NCI-H748 (cell line): ENCODE results near the gene FGF3.

Source experiments
- DNase-seq: peaks from one replicate; lab custom pipeline; 2025; ENCODE audit not compliant: unreplicated experiment; lab: John Stamatoyannopoulos, UW

The FGF3 gene

DNA sequence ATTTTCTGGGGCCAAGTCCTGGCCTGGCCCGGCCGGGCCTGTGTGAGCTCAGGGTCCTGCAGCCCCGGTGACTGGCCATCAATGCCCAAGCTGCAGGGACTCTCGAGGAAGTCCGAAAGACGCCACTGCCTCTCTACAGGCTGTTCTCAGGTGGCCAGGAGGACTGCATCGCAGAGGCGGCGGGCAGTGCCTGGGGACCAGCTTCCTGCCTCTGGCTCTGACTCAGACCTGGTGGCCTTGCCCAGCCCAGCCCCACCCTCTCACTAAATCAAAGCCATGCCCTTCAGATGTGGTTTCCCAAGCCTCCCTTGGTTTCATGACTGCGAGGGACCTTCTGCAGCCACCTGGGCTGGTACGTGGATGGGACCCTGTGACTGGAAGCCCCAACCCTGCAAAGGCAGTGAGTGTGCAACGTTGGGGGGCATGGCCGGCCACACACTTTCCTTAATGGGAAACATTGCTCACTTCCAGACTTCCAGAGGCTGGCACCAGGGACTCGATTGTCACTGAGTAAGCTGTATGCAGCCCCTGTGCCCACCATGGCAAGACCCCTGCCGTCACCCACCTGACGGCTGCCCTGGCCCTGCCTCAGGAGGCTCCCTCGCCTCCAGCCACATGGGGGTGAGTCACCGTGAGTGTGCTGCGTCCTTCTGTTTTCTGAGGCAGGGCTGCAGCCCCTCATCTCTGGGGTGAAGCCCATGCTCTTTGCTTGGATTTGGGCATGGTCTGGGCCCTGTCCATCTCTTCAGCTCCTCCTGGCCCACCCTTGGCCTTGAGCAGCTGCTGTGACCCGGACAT lies 6.0 kb upstream of the FGF3 start:
- DNase-seq = no peak

DNA sequence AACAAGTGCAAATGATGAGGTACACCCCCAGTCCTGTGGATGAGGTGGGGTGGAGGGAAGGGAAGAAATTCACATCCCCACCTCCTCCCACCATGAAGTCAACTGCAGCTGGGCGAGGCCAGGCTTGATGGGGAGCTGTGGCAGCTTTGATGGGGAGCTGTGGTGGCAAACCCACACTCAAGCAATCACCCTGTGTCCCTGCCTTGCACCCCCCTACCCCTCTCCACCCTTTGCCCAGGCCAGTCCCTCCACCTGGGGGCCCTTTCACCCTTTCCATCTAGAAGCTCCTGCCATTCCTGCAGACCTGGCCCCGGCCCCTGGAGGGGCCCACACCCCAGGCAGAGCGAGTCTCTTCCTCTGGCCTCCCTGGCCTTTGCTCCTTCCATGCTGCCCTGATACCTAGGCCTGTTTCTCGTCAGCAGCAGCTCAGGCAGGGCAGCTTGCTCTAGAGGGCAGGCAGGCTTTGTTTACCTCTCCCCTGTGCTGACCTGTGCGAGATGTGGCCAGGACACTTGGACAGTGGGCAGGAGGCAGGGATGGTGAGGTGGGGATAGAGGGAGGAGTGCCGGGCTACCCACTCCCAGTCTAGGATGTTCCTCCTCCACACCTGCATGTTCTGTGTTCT lies 4.5 kb upstream of the FGF3 start:
- no peak for DNase-seq

DNA sequence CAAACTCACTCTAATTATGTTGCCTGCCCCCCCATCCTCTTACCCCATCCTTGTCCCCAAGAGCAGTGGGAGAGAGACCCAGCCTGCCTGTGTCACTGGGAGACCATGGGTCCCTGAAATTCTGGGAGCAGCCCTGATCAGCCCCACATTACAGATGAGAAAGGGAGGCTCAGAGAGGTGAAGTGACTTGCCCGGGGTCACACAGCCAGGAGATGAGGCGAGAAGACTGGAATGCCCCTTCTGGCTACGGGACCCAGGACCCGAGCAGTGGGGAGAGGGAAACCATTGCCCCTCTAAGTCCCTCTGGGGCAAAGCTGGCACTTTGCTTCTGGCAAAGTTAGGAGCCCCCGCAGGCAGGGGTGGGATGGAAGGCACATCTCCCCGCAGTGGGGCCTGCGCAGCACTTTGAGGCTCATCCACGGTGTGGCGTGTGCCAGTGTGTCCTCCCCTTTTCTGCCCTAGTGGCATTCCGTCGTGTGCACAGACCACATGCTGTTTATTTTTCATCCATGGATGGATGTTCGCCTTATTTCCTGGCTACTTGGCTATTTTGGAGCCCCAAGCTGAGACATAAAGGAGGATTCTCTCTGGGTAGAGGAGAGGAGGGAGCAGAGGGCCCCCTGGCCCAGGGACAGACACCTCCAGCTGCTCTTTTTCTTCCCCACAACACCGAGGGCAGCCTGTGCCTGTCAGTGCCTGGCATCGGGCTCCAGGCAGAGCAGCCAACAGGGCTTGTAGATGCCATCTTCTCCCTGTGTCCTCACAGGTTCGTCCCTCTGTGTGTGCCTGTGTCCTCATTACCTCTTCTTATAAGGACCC lies 3.7 kb upstream of the FGF3 start:
- no peak for DNase-seq

DNA sequence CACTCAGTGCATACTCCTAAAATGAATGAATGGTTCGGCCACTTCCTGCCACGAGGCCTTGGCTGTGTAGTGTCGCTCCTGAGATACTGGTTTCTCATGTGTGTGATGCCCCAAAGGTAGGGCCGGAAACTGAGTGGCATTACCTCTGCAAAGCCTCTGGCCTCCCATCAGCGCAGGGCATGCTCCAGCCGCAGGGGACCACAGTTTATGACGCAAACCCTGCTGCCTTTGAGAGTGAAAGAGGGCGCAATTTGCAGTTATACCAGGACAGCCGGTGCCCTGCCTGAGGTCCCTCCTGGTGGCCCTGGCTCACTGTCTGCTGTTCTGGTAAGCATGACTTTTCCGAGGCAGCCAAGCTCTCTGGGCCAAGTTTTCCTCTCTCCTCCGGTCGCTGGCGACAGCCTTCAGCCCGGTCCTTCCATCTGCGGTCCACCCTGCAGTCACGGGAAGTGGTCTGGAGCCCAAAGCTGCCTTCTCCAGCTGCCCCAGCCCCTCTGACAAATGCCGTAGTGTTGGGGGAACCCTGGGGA lies 2.4 kb upstream of the FGF3 start:
- DNase-seq = no peak

DNA sequence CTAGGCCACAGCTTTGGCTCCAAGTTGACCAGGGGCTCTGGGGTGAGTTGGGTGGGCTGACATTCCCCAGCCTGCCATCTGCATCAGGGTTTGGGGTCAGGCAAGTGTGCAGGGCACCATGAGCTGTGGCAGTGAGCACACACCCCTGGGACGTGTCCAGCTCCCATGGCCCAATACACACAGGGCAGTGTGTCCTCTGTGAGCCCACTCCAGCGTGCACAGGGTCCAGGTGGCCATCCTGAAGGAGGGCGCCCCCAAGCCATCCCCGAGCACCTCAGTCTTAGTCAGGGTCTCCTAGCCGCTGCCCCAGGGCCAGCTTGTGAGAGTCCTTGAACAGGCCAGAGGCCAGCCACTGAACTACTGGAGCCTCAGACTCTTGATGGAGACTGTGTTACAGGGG lies 1.2 kb upstream of the FGF3 start:
- DNase-seq = no peak

DNA sequence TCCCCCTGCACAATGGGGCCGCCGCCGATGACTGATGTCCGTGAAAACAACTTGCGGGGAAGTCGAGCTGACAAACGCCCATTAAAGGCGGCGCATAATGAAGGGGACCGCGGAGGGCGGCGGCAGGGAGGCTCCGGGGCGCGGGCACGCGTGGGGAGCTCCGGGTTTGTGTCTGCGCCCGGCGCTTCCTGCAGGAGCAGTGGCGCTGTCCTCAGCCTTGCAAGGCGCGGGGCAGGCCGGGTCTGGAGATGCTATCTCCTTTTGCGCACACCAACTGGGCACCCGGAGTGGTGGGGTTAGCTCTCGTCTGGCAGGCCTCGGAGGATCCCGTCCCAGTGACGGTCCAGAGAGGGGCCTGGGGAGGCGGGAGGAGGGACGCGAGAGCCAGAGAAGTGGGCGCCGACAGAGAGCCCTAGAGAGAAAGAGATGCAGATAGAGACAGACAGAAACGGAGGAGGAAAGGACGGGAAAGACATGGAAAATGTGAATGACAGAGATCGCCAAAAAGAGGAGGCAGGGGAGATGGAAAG lies 390 bp upstream of the FGF3 start:
- no peak for DNase-seq

DNA sequence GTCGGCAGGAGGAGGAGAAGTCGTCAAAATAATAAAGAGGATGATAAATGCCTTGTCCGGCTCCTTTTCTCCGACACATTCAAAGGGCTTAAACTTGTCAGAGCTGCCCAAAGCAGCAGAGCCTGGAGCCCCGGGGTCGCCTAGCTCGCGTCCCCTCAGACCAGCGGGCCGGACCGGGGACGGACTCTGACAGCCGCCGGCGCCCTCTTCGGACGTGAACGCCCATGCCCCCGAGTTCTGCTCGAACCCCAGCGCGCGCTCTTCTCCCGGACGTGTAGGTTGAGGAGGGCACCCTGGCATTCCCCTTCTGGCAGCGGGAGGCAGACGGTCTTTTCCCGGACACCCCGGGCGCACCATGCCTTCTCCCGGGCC lies 999 bp downstream of the FGF3 start:
- DNase-seq = no peak

DNA sequence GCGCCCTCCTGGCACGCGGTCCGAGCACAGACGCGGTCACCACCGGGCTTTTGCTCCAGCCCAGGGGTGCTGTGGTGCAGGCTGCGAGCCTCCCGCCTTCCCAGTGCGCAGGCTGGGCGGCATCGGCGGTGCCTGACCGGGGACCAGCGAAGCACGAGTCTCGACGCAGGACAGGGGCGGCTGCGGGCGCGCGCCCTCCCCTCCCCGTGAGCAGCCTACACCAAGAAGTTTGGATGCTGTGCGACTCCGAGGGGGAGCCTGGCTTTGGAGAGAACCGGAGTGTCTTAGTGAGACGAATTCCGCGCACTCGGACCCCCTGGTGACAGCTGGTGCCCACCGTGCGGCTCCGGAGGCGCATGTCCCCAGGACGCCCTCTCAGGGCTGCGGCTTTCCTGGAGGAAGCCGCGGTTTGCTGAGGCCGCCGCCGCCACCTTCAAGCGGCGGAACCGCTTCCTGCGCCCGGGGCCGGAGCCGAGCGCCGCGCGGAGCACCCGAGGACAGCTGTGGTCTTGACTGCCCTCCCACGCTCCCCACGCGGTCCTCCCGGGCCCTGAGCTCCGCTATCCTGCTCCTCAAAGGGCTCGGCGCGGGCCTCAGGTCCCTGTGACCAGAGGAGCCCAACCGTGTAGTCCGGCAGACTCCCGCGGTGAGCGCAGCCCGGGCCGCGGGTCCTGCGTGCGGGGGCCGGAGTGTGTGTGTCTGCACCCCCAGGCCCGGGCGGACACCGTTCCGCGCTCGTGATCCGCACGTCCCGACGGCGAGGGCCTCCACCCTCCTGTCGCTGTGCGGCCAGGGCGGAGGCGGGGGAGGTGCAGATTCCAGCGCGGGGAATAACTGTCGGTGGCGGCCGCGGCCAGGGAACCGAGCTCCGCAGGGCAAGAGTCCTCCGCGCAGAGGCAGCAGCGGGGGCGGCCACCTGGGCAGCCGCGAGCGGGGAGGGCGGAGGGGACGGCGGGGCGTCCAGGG lies 1.7 kb downstream of the FGF3 start:
- DNase-seq = peak; percentile 34

DNA sequence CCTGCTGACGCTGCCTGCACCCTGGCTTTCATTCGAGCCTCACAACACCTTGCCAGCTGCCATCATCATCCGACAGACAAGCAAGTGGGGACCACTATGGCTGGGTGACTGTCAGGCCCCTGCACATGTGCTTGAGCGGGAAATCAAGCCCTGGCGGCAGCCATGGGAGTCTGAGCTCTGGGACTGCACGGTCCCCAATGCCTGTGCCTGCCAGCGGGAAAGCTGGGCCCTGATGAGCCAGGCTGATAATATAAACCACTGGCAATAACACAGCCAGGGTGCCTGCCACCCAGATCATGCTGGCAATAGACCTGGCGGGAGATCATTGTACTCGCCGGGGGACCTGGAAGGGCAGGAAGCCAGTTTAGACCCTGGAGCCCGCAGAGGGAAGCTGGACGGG lies 2.5 kb downstream of the FGF3 start:
- DNase-seq = no peak

DNA sequence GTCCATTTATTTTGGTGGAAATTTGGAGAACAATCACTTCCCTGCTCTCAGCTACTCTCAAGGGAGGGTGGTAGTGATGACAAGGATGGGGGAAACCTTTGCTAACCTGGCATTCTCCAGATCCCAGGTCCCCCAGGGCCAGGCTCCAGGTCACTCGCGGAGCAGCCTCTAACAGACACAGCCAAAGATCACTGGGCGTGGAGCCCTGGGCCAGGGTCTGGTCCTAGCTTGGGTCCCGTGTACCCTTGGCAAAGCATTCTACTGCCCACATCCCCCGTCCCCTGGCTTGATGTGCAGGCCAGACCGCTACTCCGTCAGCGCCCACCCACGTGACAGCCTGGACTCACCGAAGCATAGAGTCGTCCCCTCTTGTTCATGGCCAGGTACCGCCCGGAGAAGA lies 3.2 kb downstream of the FGF3 start:
- no peak for DNase-seq

DNA sequence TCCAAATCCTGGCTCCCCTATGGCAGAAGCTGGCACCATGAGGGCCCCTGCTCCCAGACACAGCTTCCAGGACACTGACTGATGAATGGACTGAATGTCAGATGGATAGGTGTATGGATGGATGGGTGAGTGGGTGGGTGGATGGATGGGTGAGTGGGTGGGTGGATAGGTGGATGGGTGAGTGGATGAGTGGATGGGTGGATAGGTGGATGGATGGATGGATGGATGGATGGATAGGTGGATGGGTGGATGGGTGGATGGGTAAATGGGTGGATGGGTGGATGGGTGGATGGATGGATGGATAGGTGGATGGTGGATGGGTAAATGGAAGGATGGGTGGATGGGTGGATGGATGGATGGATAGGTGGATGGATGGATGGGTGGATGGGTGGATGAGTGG lies 4.3 kb downstream of the FGF3 start:
- no peak for DNase-seq

DNA sequence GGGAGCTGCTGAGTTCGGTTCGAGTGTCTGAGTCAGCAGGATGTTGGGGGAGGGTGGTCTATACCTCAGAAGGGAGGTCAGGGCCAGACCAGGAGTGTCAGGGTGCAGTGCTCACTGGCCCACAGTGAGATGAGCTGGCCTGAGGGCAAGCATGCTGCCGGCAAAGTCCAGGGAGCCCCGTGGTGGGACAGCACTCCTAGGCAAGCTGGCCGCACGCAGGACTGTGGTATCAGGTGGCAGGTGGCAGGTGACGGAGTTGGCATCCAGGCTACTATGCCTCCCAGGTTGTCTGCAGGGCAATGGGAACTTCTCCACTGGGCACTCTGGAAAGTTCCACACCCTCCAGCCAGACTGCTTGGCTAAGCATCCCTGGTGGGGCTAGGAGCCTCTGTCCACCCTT lies 4.8 kb downstream of the FGF3 start:
- DNase-seq = no peak

DNA sequence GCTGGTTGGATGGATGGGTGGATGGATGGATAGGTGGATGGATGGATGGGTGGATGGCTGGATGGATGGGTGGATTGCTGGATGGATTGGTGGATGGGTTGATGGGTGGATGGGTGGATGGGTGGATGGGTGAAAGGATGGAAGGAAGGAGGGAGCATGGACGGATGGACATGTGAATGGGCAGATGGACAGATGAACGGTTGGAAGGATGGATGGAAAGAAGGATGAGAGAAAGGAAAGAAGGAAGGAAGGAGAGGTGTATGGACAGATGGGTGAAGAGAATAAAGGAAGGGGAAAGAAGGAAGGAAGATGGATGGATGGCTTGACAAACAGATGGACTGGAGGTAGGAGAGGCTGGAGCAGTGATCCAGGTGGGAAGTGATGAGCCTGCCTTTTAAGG lies 5.4 kb downstream of the FGF3 start:
- no peak for DNase-seq

DNA sequence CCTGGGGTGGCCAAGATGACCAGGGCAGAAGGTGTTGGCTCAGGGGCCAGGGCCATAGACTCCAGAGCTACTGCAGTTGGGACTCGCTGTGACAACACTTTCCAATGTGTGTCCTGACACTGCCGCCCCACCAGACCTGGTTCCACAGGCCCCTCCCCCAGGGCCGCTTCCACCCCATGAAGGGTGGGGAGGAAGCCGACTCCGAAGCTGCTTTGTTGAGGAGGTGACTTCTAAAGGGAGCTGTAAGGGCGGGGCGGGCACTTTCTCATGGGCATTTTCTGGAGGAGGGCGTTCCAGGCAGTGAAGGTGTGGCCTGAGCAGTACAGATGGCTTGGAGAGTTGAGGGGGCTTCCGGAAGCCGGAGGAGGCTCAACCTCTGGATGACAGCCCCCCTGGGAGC lies 6.3 kb downstream of the FGF3 start:
- no peak for DNase-seq

DNA sequence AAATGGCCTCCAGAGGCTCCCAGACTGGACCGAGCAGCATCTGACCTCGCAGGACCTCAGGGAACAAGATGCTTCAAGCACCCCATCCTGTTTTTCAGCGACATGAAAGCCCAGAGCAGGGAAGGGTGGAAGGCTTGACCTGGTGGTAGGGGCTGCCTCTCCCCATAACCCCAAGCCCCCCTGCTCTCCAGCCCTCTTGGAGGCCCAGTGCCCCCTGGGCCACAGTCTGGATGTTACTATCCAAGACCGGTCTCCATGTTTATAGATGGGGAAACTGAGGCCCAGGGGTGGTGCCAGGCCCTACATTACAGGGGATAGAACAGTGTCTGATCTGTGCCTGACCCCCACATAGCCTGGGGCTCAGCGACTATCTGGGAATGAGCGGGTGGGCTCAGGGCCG lies 7.0 kb downstream of the FGF3 start:
- no peak for DNase-seq

DNA sequence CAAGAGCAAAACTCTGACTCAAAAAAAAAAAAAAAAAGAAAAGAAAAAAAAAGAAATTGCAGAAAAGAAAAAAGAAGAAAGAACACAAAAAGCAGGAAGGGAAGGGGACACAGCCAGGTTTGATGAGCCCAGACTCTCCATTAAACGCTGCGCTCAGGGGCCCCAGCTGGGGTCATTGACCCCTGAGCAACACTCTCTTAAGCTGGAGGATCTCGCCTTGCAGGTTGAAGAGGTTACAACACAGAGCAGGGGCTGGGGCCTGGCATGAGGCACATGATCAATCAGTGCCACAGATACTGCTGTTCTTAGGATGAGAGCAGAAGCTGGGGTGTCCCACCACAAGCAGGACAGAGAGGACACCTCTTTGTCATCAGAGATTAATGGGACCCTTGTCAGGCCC lies 7.8 kb downstream of the FGF3 start:
- DNase-seq = no peak

DNA sequence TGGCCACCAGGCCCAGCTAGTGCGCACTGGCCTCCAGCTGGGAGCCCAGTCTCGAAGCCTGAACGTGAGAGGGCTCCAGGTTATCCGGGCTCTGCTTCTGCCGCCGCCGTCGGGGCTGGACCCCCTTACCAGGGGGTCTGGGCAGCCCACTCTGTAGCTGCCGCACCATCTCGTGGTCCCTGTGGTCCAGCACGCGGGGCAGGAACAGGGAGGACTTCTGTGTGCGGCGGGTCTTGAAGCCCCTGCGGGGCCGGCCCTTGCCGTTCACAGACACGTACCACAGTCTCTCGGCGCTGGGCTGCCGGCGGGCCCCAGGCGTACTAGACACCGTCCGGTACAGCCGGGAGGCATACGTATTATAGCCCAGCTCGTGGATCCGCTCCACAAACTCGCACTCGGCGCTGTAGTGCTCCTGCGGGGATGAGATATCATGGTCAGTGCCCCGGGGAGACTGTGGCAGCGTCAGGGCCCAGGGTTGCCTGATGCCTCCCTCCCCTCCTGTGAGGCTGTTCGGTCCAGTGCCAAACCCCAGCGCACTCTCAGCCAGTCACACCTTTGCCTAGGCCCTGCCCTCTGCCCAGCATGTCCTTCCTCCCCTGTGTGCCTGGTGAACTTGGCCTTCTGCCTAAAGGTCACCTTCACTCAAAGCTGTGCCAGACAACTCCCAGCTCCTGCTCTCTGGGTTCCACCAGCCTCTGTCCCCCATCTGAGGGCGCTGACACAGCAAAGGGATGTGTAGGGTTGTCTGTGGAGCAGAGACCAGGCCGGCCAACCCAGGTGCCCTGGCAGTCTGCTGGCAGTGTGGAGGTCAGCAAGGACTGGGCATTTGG lies 8.7 kb downstream of the FGF3 start:
- no peak for DNase-seq

DNA sequence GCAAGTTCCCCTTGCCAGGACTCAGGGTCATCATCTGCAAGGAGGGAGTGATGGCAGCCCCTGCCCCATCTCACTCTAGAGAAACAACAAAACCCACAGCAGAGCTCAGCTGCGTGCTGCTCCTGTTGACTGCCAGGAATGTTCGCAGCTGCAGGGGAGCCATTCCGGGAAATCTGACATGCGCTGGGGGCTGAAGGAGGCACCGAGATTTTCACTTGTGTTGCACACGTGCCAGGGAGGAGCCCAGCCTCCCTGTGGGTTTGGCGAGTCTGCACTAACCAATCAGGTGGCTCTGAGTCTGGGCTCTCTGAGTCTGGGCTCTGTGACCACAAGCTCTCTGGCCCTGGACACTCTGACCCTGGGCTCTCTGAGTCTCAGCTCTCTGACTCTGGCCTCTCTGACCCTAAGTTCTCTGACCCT lies 10.5 kb downstream of the FGF3 start:
- DNase-seq = no peak

DNA sequence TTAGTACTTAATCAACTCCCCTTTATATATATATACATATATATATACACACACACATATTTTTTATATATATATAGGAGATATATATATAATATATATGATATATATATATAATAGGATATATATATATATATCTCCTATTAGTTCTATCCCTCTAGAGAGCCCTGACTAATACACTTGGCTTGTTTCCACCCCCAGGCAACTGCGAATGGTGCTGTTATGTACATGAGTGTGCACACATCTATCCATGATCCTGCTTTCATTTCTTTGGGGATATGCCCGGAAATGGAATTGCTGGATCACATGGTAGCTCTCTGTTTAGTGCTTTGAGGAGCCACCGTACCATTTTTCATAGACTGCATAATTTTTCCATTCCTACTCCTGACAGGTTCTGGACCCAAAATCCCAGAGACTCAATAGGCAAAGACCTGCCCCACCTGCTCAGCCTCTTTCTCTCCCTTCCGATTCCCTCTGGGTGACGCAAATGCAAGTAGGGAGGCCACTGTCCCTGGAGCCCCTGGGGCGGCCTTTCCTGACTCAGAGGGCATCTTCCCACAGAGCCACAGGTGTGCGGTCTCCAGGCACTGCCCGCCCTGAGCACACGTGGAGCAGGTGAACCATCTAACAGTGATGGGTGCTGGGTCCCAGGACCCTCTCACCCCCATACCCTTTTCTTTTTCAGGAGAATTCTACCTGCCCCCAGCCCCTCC lies 12.0 kb downstream of the FGF3 start:
- no peak for DNase-seq
